Mesenteric fat pad (tissue), 1 donor: Measurements from ENCODE around the gene GATAD2A. TPM values are rescaled to one million over a fixed set of nuclear protein-coding genes. Genes with fewer than 3 reads are reported as not detected.
"Not testable (repeated sequence)": the region's sequence is repeated elsewhere in the genome, so short reads cannot be mapped to it uniquely, and the experiment has no call there.

Source experiments
- DNase-seq: peaks from one replicate; pipeline ENCODE4 v3.0.0-alpha.2; 2020; ENCODE audit warnings: low spot score
- total RNA-seq: library from RNA; stranded (reverse); fragmentation: NEBNext Ultra II Directional; extraction: Animal tissue kit (Norgen Biotek cat#: 25700); gene quantifications from one replicate; pipeline ENCODE4 v1.2.1, GENCODE V29; 2021
- donor health status: DM: yes; HTN: yes; CAD: no.

Gene GATAD2A
- total RNA-seq, 1 donor from 2014 or later, result 98.9 TPM

DNA sequence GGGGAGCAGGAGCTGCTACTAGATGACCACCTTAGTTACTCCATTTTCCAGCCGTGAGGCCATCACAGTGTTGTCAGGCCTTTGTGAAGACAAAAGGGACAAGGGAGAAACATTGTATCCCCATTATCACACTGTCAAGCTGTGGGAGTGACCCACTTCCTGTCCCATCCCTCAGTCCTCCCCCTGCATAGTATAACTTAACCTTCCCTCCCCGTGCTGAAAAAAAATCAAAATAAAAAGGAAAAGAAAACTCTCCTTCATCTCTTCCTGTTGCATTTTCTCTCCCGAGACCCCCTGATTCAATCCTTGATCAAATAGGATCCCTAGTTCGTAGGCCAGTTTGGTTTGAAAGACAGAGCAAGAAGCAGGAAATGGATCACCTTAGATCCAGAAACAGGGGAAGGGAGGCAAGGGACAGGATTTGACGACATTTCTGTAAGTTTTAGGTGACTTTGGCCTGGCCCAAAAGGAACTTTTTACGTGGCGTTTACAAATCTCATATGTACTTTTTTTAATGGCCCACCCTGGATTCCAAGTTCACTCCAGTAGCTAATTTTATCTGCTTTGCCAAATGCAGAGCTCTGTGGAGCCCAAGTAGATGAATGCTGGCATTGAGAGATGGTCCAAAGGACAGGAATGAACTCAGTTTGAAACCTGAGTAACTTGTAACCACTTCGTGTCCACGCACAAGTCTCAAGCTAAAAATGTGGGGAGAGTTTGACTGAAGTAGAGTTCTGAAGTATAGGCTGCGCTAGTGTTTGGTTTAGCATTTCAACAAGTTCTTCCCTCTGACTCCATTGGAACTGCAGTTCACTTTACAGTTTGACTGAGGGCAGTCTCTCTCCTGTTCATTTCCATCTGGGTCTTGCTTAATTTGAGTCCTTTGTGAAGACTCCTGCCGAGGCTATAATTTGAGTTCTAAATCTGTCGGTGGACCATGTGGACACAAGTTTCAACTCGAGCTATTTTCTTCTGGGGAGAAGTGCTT lies 16.6 kb upstream of the GATAD2A start:
- DNase-seq, result no peak

DNA sequence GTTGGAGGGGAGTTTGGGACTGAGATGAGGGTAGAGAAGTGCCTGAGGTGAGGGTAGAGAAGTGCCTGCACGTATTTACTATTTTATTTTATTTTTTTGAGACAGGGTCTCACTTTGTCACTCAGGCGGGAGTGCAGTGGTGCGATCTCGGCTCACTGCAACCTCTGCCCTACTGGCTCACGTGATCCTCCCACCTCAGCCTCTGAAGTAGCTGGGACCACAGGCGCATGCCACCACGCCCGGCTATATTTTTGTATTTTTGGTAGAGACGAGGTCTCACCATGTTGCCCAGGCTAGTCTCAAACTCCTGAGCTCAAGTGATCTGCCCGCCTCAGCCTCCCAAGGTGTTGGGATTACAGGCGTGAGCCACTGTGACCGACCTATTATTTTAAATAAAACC lies 15.8 kb upstream of the GATAD2A start:
- not testable (repeated sequence) for DNase-seq

DNA sequence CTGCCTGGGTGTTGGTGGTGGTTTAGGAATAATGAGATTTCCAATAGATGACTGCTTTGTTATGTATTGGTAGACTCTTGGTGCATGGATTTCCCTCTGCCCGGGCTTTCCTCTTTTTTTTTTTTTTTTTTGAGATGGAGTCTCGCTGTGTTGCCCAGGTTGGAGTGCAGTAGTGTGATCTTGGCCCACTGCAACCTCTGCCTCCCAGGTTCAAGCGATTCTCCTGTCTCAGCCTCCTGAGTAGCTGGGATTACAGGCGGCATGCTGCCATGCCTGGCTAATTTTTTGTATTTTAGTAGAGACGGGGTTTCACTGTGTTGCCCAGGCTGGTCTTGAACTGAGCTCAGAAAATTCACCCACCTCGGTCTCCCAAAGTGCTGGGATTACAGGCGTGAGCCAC lies 11.1 kb upstream of the GATAD2A start:
- not testable (repeated sequence) for DNase-seq

DNA sequence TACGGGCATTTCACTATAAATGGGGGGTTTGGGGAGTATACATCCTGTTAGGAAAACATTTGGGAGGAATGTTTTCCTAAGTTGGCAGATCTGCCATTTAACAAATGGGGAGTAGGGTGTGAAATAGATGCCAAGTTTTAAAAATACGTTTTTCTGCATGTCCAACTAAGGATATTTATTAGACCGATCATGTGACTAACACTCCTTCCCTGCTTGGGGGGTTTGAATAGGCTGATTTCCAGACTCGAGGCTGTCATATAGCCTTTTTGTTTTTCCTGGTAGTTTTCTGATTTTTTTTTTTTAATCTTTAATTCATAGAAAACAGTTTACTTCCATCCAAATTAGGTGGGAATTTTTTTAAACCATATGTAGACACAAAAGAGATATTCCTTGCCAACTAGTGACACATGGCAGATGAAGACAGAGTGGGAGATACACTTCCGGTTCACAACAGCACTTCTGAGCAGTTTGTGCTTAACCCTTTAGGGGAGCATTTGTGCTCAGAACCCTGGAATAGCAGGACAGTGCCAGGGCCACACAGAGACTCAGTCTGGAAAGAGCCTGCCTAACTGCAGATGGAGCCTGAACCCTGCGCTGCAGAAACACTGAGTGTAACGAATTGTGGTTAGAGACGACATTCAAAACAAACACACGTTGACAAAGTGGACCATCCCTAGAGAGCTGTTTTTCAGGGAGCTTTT lies 5.6 kb upstream of the GATAD2A start:
- no peak for DNase-seq

DNA sequence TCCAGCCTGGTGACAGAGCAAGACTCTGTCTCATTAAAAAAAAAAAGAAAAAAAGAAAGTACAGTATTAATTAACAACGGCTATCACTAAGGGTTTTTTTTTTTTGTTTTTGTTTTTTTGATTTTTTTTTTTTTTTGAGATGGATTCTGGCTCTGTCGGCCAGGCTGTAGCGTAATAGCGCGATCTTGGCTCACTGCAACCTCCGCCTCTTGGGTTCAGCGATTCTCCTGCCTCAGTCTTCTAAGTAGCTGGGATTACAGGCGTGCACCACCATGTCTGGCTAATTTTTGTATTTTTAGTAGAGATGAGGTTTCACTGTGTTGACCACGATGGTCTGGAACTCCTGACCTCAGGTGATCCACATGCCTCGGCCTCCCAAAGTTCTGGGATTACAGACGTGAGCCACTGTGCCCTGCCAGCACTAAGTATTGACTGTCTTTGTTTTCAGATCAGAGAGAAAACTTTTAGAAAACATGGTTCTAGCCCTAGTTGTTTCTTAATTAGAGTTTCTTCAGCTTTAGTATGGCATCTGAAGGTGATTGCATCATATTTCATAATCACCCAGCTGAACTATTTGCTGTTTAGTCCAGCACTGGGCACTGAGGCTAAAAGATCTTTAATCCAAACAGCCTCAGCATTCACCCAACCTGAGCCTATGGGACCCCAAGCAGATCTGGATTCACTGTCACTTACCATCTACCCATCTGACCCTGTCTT lies 2.7 kb upstream of the GATAD2A start:
- DNase-seq, result no peak

DNA sequence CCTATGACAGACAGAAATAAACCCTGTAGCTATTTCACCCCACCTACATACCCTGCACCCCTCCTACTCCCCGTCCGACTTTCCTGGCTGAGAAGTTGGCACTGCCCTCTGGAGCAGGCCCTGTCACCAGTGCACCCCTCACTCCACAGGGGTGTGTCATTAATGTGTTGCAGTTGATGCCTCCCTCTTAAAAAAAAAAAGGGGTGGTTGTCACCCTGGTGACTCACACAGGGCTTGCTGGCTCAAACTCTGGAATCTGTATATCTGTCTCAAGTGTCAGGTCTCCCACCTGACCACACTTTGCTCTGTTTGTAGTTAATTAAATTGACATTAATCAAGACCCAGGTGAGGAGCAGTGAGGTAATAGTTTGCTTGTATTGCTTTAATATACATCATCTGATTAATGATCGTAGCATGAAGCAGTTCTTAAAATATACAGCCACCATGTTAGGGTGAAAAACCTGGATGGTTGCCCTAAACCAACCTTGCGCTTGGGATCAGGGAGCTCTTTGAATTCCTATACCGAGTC lies 2.0 kb upstream of the GATAD2A start:
- DNase-seq, result no peak

DNA sequence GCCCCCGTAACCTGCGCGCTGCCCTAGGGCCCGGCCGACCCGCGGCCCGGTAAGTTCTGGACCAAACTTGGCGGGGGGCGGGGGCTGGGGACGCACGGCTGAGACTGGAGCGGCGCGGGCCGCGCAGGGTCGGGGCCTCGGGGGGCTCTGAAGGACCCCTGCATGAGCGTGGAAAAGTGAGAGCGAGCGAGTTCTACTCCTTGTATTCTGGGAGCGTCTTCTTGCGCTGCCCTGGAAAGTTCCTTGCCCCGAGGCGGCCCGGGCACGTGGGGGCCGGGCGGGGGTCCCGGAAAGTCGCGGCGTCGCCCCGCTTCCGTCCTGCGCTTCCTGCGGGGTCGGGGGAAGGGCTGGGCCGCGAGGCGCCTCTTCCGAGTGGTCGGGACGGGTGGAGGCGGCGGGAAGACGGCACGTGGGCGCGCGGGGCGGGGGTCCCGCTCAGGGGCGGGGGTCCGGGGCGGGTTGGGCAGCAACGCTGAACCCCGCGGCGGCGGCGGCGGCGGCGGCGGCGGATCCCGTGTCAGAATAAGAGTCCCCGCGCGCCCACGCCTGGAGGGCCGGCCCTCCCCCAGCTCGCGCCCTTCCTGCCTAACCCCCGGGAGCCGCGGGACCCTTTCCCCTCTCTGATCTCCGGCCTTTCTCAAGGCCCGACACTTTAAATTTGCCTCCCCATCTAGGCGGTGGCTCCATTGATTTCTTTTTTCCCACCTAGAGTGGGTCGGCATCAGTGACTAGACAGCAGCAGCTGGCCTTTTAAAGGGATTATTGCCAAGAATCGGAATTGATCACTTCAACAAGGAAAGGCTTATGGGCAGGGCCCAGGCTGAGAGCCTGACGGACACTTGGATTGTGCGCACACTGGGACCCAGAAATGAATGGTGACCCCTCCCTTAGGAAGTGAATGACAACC lies 749 bp downstream of the GATAD2A start:
- DNase-seq, result no peak

DNA sequence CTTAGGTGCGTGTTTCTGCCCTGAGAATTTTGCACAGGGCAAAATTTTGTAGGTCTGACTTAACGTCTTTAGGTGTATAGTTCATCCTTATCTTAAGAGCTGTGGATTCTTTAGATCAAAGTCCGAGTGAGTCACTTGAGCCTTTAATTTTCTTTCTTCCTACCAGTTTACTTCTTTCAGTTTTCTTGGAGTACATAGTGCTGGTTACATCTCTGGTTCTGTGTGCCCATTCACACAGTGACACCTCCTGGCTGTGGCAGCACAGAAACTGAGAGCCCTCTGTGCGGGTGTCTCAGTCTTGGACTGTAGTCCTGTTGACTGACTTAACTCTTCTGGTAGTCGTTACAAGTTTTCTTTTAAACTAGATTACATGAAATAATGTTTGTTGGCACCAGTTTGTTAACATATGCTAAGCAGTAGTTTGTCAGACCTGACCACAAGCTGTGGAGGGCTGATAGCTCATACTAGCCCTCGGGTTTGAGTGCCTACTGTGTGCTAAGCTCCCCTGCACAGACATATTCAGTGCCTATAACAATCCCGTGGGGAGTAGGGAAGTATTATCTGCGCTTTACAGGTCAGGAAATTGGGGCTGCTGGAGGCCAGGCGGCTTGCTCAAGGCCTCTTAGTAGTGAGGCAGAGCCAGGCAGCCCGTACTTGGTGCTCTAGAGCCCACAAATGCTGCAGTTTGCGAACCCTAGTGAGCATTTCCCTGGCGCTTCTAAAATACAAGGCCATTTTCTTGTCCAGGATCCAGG lies 1.6 kb downstream of the GATAD2A start:
- no peak for DNase-seq

DNA sequence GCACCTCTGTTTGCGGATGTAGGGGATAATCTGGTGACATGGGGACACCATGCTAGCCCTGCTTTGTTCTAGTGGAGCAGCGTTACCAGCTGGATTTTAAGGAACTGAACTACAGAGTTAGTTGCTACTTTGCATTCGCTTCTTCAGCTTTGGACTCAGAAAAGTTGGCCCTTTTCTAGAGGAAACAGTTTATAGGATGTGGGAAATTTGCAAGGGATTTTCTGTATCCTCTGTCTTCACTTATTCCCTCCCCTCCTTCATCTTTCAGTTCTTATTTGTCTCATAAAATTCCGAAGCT lies 2.1 kb downstream of the GATAD2A start:
- no peak for DNase-seq

DNA sequence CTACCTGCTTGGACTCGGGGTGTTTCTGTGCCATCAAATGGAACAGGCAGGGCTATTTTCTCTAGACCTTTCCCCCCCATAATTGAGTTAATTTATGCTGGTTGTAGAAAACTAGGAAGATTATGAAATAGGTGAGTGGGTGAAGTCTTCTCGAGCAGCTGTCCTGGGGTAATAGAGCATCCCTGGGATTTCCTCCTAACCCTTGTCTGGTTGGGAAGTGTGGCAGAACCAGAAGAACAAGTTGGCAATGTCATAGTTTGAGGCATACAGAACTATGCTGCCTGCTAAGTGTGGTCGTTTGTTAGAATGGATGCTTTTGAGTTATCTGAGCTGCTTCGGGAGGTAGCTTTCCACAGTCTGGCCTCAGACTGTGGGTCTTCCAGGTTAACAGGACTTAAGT lies 3.7 kb downstream of the GATAD2A start:
- no peak for DNase-seq

DNA sequence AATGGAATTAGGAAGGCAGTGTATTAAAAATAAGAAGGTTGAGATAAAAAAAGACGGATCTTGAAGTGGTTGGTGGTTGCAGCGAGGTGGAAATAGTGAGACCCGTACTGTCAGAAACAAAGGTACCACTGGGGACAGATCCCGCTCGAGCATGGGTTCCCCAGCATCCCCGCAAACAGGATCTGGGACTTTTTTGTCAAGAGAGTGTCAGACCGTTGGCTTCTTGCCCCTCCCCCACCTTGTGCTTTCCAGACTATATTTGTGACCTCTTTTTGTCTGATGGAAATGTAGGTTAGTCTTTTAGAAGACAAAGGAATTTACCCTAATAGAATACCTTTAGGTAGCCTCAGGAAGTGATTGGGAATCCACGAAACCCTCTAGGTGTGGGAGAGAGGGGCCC lies 4.2 kb downstream of the GATAD2A start:
- no peak for DNase-seq

DNA sequence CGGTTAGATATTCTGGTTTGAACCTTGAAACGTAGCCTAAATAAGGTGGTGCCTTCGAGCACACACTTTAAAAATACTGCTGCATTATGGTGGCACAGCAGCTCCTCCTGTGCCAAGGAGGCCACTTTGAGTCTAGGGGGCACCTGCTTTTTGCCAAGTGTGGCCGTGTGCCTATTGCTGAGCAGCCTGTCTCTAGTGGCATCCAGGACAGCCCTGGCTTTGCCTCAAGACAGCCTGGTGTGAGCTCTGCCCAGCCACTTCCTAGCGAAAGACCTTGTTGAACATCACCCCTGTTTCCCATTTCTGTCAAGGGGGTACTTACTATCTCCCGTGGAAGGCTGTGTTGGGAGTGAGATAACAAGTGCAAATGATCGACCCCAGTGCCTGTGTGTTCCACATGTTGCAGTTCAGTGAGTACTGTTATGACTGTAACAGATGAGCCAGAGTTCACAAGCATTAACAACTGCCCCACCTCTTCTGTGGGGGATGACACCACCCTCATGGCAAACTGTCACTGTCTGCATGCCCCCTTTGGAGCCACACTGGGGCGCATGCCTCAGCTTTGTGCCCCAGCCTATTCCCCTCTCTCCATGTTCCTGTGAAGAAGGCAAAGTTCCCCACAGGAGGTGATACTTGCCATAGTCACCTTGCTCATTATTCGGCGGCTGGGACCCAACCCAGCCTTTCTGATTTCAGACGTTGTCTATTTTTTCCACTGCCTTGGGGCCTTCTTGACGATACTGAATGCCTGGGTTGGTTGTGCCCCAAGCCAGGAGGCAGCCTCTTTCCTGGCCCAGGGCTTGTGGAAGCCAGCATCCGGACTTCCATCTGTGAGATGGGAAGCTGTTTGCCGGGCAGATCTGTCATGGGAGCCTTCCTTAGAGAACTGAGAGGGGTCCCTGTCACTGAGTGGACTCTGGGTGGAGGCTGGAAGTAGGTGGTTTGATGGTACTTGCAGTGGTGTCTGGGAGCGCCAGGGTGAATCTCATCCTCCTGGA lies 5.4 kb downstream of the GATAD2A start:
- DNase-seq, result no peak

DNA sequence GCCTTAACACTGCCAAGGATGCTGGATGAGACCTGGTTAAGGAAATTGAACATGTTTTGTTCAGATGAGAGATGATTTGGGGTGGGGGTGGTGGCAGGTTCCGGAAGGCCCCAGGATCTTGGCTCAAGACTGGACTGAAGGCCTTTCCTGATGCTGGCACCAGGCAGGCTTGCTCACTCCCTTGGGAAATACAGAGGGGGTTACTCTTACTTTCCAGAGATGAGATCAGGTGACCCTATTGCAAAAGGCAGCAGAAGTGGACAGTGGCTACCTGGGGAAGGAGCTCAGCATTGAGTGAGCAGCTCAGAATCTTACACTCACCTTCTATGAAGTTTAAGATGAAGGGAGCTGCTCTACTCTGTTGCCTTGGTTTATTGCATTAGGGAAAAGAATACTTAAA lies 10.8 kb downstream of the GATAD2A start:
- DNase-seq, result no peak

DNA sequence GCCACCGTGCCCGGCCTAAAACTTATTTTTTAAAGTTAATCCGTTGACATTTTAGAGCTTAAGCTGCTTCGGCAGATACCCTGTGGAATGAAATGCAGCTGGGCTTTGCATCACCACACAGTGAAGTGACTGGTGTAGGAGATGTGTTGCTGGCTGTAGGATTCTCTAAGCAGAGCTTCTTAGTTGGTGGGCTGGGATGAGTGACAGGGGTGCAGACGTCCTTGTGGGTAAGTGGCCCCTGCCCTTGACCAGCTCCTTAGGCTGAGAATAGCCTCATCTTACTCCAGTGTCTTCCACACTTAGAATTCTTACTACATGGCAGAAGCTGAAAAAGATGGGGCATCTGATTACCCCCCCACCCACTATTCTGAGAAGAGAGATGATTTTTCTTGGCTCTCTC lies 11.6 kb downstream of the GATAD2A start:
- DNase-seq, result no peak

DNA sequence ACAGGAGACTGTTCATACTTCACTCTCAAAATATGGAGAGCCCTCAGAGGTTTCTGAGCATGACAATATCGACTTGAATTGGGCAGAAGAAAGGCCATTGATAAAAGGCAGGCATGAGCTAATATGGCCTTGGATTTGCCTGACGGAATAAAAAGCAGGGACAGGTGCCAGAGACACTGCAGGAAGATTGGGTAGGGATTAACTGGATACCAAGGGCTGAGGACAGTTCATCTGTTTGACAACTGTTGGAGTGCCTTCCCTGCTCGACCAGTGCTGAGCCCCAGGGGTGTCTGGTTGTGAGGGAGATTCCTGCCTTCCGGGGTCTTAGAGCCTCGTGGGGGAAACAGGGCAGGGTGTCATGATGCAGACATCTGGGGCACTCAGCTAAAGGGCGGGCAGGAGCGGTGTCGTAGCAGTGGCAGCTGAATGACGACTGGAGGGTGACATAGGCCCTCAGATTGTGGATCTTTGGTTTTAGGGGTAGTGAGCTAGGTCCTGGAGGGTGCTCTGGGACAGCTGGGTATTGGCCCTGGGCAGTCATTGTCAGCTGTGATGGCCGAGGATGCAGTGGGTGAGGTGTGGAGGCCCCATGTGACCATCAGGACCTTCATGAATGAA lies 12.3 kb downstream of the GATAD2A start:
- DNase-seq, result no peak

DNA sequence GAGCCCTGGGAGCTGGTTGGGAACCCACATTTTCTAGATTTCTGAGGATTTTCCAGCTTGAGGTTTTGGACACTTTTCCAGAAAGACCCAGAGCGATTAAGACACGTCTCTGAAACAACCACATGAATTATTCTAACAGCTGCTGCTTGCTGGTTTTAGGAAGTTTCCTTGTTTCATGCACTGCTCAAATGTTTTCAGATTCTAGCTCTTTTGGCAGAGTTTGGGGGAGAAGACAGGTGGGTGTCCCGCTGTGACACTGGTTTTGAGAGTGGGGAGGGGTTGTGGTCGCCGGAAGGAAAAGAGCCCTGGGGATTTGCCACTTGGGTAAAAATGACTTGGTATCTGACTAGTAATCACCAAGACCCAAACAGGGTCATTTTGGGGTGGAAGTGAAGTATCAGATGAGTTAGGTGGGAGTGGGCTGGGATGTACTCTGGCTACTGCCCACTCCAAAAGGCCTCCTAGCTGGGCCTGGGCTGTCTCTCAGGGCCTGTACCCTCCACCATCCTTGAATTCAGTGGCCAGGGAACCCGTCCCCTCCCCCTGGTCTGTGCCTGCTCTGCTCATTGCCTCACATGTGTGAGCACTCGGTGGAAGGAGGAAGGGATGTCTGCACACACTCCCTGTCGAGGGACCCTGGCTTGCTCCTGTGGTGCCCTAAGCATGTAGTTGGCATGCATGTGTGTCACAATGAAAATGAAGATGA lies 13.2 kb downstream of the GATAD2A start:
- no peak for DNase-seq

DNA sequence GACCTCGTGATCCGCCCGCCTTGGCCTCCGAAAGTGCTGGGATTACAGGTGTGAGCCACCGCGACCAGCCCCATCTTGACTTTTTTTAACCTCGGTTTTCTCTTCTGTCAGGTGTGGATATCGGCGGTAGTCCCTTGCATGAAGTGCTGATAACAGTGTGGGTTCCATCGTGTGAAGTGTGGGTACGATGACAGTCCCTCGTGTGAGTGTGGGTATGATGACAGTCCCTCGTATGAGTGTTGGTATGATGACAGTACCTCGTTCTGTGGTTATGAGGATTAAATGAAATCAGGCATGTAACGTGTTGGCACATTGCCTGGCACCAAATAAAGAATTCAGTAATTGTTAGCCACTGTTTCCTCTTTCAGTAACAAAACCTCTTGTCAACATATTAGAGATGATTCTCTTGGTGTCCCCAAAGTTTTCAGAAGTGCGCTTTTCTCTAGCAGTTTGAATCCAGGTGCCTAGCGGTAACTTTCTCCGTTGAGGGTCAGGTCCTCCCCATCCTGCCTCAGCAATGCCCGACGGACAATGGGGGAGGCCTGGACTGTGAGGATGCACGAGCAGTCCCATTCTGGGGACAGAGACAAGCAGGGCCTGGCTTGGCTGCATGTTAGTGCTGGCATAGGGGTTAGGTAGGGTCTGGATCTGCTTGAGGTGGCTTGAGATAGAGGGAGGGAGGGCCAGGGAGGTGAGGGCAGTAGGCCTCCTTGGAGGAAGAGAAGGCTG lies 15.3 kb downstream of the GATAD2A start:
- no peak for DNase-seq
